ENCODE results near the gene CCDC178. TPM values are rescaled to one million over a fixed set of nuclear protein-coding genes. Genes with fewer than 3 reads are reported as not detected.

CCDC178 gene
- polyA plus RNA-seq, 10 donors, result 0.43 to 1.6 (median 0.74) TPM

Other genes starting within 250 kb of the CCDC178 start
- 1 to 10 TPM; 4.1 to 6.4 (median 4.5) TPM for gene ASXL3, start 137.5 kb upstream of the CCDC178 start, polyA plus RNA-seq (ENCODE audit: insufficient read length in 10 of 10)